GM19193 (cell line): Measurements from ENCODE around the gene AKAP5.

Experiments used
- POLR2A ChIP-seq: IDR thresholded peaks from 4 replicates; pipeline ENCODE4 v1.6.1; 2011; ENCODE audit not compliant: insufficient read depth, insufficient read length; ENCODE audit errors: extremely low read depth

The AKAP5 gene

DNA sequence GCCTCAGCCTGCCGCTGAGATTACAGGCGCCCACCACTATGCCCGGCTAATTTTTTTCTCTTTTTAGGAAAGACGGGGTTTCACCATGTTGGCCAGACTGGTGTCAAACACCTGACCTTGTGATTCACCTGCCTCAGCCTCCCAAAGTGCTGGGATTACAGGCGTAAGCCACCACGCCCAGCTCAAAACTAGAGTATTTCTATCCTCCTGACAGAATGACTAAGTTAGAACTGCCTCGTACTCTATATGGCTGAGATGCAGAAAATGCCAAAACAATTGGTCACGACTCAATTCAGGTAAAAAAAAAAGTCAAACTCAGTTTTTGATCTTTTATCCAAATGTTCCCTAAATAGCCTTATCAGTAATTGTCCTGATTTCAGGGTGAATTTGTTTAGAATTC lies 11.1 kb downstream of the AKAP5 start:
- no peak for TF ChIP-seq POLR2A

- no peak for TF ChIP-seq POLR2A
Measured at GRCh38 chr14:64478634-64479250, 13.4 kb downstream of the AKAP5 start.

GRCh38 chr14:64488590-64489099 lies 23.3 kb downstream of the AKAP5 start:
- TF ChIP-seq POLR2A: no peak

- TF ChIP-seq POLR2A: no peak
Measured at GRCh38 chr14:64491637-64492036, 26.3 kb downstream of the AKAP5 start.

- no peak for TF ChIP-seq POLR2A
Measured at GRCh38 chr14:64493455-64493854, 28.2 kb downstream of the AKAP5 start.

DNA sequence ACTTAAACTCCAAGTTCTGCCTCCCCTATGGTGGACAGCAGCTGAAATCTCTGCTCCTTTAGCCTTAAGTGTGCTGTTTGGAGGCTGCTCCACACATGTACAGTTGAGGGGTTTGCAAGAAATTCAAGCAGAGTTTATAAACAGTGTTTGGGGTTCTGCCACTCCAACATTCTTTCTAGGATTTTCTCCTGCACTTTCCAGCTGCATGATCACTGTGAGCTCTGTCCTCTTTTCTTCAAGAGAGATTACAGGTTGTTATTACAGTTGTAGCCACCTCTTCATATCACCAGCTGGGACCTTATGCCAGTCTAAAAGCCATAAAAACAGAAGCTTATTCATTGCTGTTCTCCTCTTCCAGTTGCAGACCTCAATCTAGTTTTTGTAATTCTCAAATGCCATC lies 30.0 kb downstream of the AKAP5 start:
- TF ChIP-seq POLR2A: no peak

DNA sequence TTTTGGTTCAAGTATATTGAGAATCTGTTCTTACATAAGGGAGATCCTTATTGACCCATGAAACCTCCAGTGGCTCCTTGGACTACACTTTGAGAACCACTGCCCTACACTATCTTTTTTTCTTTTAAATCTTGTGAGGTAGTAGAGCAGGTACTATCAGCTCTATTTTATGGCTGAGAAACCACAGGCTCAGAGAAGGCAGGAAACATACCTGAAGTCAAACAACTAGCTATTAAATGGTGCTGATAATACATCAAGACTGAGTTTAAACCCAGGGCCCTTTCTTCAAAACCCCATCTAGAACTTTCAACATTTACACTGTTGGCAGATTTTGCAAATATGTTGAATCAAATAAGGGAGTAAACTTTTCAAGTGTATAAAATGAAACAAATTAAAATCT lies 31.5 kb downstream of the AKAP5 start:
- TF ChIP-seq POLR2A: no peak

- TF ChIP-seq POLR2A: no peak
Measured at GRCh38 chr14:64500088-64500487, 34.8 kb downstream of the AKAP5 start.

DNA sequence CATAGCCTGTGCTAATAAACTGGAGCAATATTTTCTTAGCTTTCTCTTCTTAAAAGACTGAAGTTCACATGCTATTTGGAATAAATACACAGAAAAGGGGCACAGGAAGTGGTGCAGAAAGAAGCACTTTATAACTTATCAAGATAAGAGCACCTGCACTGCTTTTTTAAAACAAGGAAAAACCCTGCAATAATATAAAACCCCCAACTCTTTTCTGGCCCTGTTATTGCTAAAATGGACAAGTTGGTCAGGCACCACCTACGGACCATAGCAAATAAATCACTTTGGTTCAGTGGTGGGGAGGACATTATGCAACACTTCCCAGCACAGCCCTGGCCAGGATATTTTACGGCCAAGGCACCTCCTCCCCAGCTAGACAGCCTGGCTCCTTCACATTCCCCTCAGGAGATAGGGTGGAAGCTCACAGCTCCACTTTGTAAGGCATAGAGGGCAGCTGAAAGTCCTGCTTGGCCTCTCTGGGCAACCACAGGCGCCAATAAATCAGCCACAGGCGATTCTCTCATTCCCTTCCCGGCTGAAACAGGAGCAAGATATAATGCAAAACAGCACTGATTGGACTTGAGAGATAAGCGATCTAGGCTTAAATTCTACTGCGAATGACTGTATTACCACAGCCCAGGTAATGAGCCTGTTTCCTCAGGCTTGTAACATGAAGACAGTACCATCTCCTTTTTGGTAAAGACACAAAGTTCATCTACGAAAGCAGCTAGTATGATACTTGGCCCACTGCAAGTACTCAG lies 36.3 kb downstream of the AKAP5 start:
- no peak for TF ChIP-seq POLR2A

DNA sequence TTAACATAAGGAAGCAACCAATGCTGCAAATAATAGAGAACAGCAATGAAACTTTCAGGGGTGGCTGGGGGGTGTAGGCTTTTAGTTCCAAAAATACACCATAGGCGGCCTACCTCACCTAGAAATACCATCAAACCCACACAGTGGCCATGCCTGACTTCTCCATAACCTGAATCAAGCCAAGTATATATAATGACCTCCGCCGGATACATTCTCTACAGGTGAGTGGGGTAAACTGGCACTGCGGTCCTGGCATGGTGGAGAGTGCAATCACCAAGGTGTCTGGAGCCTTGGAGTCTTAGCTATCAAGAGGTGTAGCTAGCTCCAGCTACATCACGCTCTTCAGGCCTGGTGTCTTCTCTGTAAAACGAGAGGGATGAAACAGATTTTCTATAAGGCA lies 37.2 kb downstream of the AKAP5 start:
- no peak for TF ChIP-seq POLR2A

DNA sequence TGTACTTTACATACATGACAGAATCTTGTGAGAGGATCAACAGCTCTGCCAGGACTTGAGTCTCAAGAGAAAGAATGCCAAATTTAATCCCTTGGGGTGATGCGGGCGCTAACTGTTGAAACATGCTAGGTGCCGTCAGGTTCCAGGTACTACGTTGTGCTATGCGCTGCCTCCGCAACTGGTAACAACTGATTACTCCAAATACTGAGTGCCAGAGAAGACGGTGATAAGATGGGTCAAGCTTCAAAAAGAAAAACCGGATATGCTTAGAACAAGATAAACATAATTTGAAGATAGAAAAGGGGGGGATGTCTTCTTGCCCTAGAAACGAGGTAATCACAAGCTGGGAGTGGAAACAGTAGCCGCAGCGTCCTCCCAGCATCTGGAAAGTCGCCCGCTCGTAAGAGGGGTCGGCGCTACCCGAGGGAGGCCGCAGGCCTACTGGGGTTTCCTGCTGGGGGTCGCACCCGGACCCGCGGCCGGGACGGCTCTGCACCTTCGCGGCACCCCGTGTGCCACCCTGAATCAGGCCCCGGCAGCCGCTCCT lies 37.7 kb downstream of the AKAP5 start:
- no peak for TF ChIP-seq POLR2A

DNA sequence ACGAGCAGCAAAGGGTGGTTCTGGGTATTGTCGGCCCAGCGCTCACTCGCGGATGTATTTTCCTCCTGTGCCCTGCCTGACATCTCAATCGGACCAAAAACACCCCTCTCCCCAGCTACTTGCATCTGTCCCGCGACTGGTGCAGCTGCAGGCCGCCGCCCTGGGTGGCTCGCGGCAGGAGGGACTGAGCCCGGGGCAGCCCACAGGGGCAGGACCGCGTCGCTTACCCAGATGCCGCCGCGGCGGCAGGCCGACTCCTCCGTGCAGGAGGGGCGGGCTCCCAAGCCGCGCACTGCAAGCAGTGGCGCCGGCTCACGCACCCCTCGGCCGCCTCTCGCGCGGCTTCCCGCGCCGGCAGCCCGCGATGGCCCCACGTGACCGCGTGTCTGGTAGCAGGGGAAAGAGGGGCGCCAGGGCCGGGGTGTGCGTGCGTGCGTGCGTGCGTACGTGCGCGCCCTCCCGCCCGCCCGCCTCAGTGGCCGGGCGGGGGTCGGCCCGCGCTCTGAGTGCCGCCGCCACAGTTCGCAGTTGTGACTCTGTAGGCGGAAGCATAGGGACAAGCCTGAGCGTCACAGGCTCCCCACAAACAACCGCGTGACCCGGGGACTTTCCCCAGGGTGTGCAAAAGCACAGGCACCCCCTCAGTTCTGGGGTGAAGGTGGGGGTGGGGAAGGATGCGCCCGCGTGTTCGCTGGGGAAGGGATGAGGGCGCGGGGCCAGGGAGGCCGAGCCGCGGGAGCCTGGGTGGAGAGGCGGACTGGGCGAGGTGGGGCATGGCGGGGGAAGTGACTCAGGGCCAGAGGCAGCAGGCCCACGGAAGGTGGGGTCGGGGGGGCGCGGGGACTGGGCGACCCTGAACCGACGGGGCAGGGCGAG lies 38.4 kb downstream of the AKAP5 start, which contains the start of gene ZBTB25:
ZBTB25 (minus strand) TSS at position 405 of the 876 bp plus-strand sequence. CDS start 13,305 bp downstream, outside the sequence.
- TF ChIP-seq POLR2A: peak; percentile 80

GRCh38 chr14:64504310-64504896 lies 39.1 kb downstream of the AKAP5 start, which contains the start of gene ZBTB1:
TSS of gene ZBTB1 (plus strand) at chr14:64504770. CDS start at chr14:64521505, 16,735 bp downstream.
- TF ChIP-seq POLR2A: peak; percentile 81
